Measurements from ENCODE around the gene KHDRBS2. TPM values are rescaled to one million over a fixed set of nuclear protein-coding genes. Genes with fewer than 3 reads are reported as not detected.
A peak's percentile ranks its signal among the peaks of the same experiment; 100 is the strongest.

The KHDRBS2 gene
- total and polyA plus RNA-seq, 2 experiments from 2014 or later: 5.4 to 11.7 TPM

- Histone ChIP-seq H3K27ac (ENCODE audit: low read depth) (no peak overlapping the region), H3K9me2 (ENCODE audit: insufficient read depth) (peaks cover 2% of the 10 kb centered on the region; the same call in 1 of the 2 replicates), H3F3A (replicated peaks; ENCODE audit: low read depth) (no peaks in the 10 kb centered on the region), H3K79me2 (replicated peaks; ENCODE audit: insufficient read depth) (no peaks in the 10 kb centered on the region), H3K36me3 (ENCODE audit: insufficient read depth) (no peaks in the 10 kb centered on the region), H3K27me3 (ENCODE audit: insufficient read depth) (no peaks in the 10 kb centered on the region), H3K4me3 (no peak overlapping the region), H3K4me1 (ENCODE audit: insufficient read depth) (0 out of 2 replicates have a peak, but pooled peaks cover 5% of the 10 kb centered on the region), H3K4me2 (no peak overlapping the region), H4K20me1 (replicated peaks; ENCODE audit: insufficient read depth) (no peaks in the 10 kb centered on the region), H2AFZ (no peak overlapping the region)
- no peak for ATAC-seq
- Mint-ChIP-seq H3K27ac (no peak overlapping the region), H3K27me3 (ENCODE audit: insufficient read depth, low read depth, poor library complexity) (no peaks in the 10 kb centered on the region), H3K9me3 (no peaks in the 10 kb centered on the region; the same call in 2 of the 3 replicates), H3K36me3 (ENCODE audit: low read depth) (no peaks in the 10 kb centered on the region), H3K4me3 (no peak overlapping the region), H3K4me1 (peaks cover 10% of the 10 kb centered on the region; the same call in 2 of the 3 replicates)
- no peak for DNase-seq (ENCODE audit: low spot score)
- TF ChIP-seq NANOG (IDR thresholded peaks at IDR 0.05; ENCODE audit: borderline replicate concordance) (no peak), ZNF331 (CRISPR knock-in tag; IDR thresholded peaks at IDR 0.05; ENCODE audit: low read depth) (no peak), JUNB (IDR thresholded peaks at IDR 0.05; ENCODE audit: unreplicated experiment) (no peak), STAT1 (IDR thresholded peaks at IDR 0.05; ENCODE audit: unreplicated experiment) (no peak), EZH2 (IDR thresholded peaks at IDR 0.05; ENCODE audit: low read depth, unreplicated experiment) (no peak), CTCF (conservative IDR thresholded peaks at IDR 0.05; ENCODE audit: low read depth in 2 of 2) (no peak), ETS1 (IDR thresholded peaks at IDR 0.05) (no peak), REST (IDR thresholded peaks at IDR 0.05; ENCODE audit: unreplicated experiment) (no peak)
Observed at GRCh38 chr6:62152796-62153195, 133.2 kb downstream of the KHDRBS2 start.

GRCh38 chr6:62150048-62150663 lies 135.9 kb downstream of the KHDRBS2 start:
- TF ChIP-seq CTCF (conservative IDR thresholded peaks at IDR 0.05; ENCODE audit: low read depth in 2 of 2) (peak; percentile 74 to 84), EZH2phosphoT487 (IDR thresholded peaks at IDR 0.05; ENCODE audit: unreplicated experiment) (no peak)
- H3K4me3 Mint-ChIP-seq: no peak overlapping the region
- ATAC-seq: peak; percentile 64

More at GRCh38 chr6:62150048-62150663, 135.9 kb downstream of the KHDRBS2 start:
- Histone ChIP-seq H2AFZ (no peak overlapping the region), H3K27me3 (ENCODE audit: insufficient read depth) (no peaks in the 10 kb centered on the region), H3K4me1 (ENCODE audit: insufficient read depth) (peaks cover 5% of the 10 kb centered on the region; the same call in 1 of the 2 replicates), H3K27ac (ENCODE audit: low read depth) (no peak overlapping the region), H3K9me2 (ENCODE audit: insufficient read depth) (no peaks in the 10 kb centered on the region), H4K20me1 (replicated peaks; ENCODE audit: insufficient read depth) (no peaks in the 10 kb centered on the region), H3K36me3 (ENCODE audit: insufficient read depth) (no peaks in the 10 kb centered on the region), H3F3A (replicated peaks; ENCODE audit: low read depth) (no peaks in the 10 kb centered on the region), H3K4me3 (no peak overlapping the region), H3K79me2 (replicated peaks; ENCODE audit: insufficient read depth) (no peaks in the 10 kb centered on the region), H3K4me2 (no peak overlapping the region)
- H3K27me3 Mint-ChIP-seq (ENCODE audit: insufficient read depth, low read depth, poor library complexity): no peaks in the 10 kb centered on the region
- no peaks in the 10 kb centered on the region for H3K36me3 Mint-ChIP-seq (ENCODE audit: low read depth)
- no peak overlapping the region for H3K27ac Mint-ChIP-seq
- H3K4me1 Mint-ChIP-seq: peaks cover 10% of the 10 kb centered on the region; the same call in 2 of the 3 replicates
- peak; percentile 67 for DNase-seq (ENCODE audit: low spot score)
- no peaks in the 10 kb centered on the region for H3K9me3 Mint-ChIP-seq

All from GM23338 (cell line).